Measurements from ENCODE around the gene COPB2. TPM values are rescaled to one million over a fixed set of nuclear protein-coding genes. Genes with fewer than 3 reads are reported as not detected.

The COPB2 gene
- total and polyA plus RNA-seq, 2 of the 8 experiments (the other 6 are each of a cell fraction or from before 2014, with no cell fraction given): 40.3 to 119 TPM

DNA sequence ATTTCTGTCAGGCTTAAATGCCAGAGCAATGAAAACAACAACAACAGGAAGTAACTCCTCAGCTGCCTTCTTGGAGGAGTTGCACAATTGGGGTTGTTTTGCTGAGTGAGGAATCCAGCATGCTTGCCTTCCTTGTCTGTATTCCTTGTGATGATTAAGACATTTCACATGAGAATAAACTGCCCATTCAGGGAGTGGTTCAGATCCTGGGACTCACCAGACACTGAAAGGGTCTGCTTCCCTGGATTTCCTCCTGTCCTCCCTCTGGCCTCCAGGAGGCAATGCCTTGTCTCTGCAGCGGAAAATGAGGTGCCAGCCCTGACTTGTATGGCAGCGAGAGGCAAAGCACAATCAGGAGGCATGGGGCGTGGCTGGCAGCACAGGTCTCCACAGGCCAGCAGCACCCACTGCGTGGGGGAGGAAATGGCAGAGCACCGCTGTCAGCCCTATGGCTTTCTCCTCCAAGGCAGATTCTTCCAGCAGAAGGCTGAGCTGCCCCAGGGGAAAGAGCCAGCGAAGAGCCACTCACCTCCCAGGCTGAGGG, 45.4 kb upstream of the COPB2 start (continued):
- TF ChIP-seq KDM5A (IDR thresholded peaks at IDR 0.05; ENCODE audit: low read length) (no peak), KDM4A (IDR thresholded peaks at IDR 0.05; ENCODE audit: low read depth, low read length, severe bottlenecking) (no peak)

Measured in H1 (cell line).